HepG2 (cell line): ENCODE measurements around the gene WNT1. TPM values are rescaled to one million over a fixed set of nuclear protein-coding genes. Genes with fewer than 3 reads are reported as not detected.

Experiments used
- BCL6 ChIP-seq: IDR thresholded peaks from 2 replicates; pipeline ENCODE4 v1.6.1; 2016; ENCODE audit warnings: missing genetic modification reagents, missing compliant biosample characterization
- ESRRA ChIP-seq: sonication (generic); formaldehyde crosslinking; IDR thresholded peaks from 2 replicates; pipeline ENCODE4 v1.5.1; 2020; ENCODE audit warnings: mild to moderate bottlenecking, low read depth, missing genetic modification reagents
- ETV5 ChIP-seq: IDR thresholded peaks from 2 replicates; pipeline ENCODE4 v1.6.1; 2018; ENCODE audit warnings: missing biosample characterization, missing genetic modification reagents, inconsistent platforms, borderline replicate concordance
- GABPB1 ChIP-seq: IDR thresholded peaks from 2 replicates; pipeline ENCODE4 v1.6.1; 2016; ENCODE audit warnings: mild to moderate bottlenecking, missing genetic modification reagents, moderate library complexity, missing compliant biosample characterization
- LCORL ChIP-seq, 2 experiments: fragments of 450-650 bp in 1 of 2; sonication (generic) in 1 of 2; formaldehyde crosslinking in 1 of 2; IDR thresholded peaks; 2 replicates each; pipeline versions ENCODE4 v1.5.0 to v1.6.1; 2017 to 2020; ENCODE audit warnings: antibody characterized with exemption in 1 of 2, missing genetic modification reagents in 1 of 2
- MTF2 ChIP-seq: sonication (generic); formaldehyde crosslinking; IDR thresholded peaks from 2 replicates; pipeline ENCODE4 v1.5.0; 2020; ENCODE audit warnings: missing genetic modification reagents, borderline replicate concordance
- MXD4 ChIP-seq: IDR thresholded peaks from 2 replicates; pipeline ENCODE4 v1.6.1; 2016; ENCODE audit warnings: mild to moderate bottlenecking, missing biosample characterization, missing genetic modification reagents
- RBAK ChIP-seq: sonication (generic); formaldehyde crosslinking; IDR thresholded peaks from 2 replicates; pipeline ENCODE4 v1.5.1; 2020; ENCODE audit warnings: mild to moderate bottlenecking, missing genetic modification reagents
- TCF12 ChIP-seq, 2 experiments: fragments of 450-650 bp in 1 of 2; sonication (generic) in 1 of 2; formaldehyde crosslinking in 1 of 2; IDR thresholded peaks; 2 replicates each; pipeline versions ENCODE4 v1.6.1 to v1.8.0; 2017 to 2022; ENCODE audit warnings: antibody characterized with exemption in 1 of 2, mild to moderate bottlenecking in 1 of 2, missing genetic modification reagents in 1 of 2, moderate library complexity in 1 of 2
- USF2 ChIP-seq, 2 experiments: sonication (generic) in 1 of 2; formaldehyde crosslinking in 1 of 2; IDR thresholded peaks; 2 replicates each; pipeline versions ENCODE4 v1.5.1 to v1.6.1; 2011 to 2020; ENCODE audit warnings: borderline replicate concordance in 1 of 2, low read depth in 1 of 2, low read length in 1 of 2, mild to moderate bottlenecking in 1 of 2, missing genetic modification reagents in 1 of 2, moderate library complexity in 1 of 2
- ZFP1 ChIP-seq: IDR thresholded peaks from 2 replicates; pipeline ENCODE4 v1.6.1; 2016
- ZMAT3 ChIP-seq: sonication (generic); formaldehyde crosslinking; conservative IDR thresholded peaks from 2 replicates; pipeline ENCODE4 v1.7.0; 2021; ENCODE audit warnings: missing genetic modification reagents
- ZNF232 ChIP-seq: sonication (generic); formaldehyde crosslinking; IDR thresholded peaks from 2 replicates; pipeline ENCODE4 v1.4.0; 2020; ENCODE audit warnings: missing genetic modification reagents, borderline replicate concordance
- polyA plus RNA-seq, 8 experiments: library from polyadenylated mRNA; depleted of rRNA in 3 of 8; stranded (reverse) in 7 of 8; unstranded in 1 of 8; fragments of >200 nt; fragmentation: Illumina TruSeq in 4 of 8; extraction: Trizol in 4 of 8; gene quantifications; 2 replicates each; pipeline versions ENCODE4 v1.2.1 to v1.2.3, GENCODE V29; 2011 to 2016; ENCODE audit warnings: low read depth in 4 of 8, missing spikeins in 1 of 8, mixed read lengths in 1 of 8; ENCODE audit not compliant: insufficient read depth in 1 of 8
- total RNA-seq, 5 experiments: library from RNA; depleted of rRNA; stranded (reverse); fragments of >200 nt; fragmentation: Illumina TruSeq; extraction: Trizol; gene quantifications; 2 replicates each; pipeline ENCODE4 v1.2.3, GENCODE V29; 2016; ENCODE audit warnings: low read depth in 1 of 5

WNT1 gene
- total and polyA plus RNA-seq, 2 of the 13 experiments (the other 11 are each of a cell fraction or from before 2014, with no cell fraction given): not detected

GRCh38 chr12:48979602-48980388 is 1.7 kb downstream of the WNT1 start (continued):
- no peak for TF ChIP-seq ZMAT3 (CRISPR knock-in tag)
- no peak for TF ChIP-seq TCF12 (IDR thresholded peaks at IDR 0.05)
- no peak for TF ChIP-seq TCF12 (CRISPR knock-in tag; IDR thresholded peaks at IDR 0.05)
- TF ChIP-seq MXD4 (CRISPR knock-in tag): no peak
- TF ChIP-seq GABPB1 (CRISPR knock-in tag): peak; percentile 24; the same call in 1 of the 2 replicates
- TF ChIP-seq ESRRA: no peak
- 0 out of 2 replicates have a peak, but pooled peaks have one; percentile 17 for TF ChIP-seq ETV5 (CRISPR knock-in tag)
- no peak for TF ChIP-seq USF2 (IDR thresholded peaks at IDR 0.05; ENCODE audit: low read depth, low read length)
- no peak for TF ChIP-seq USF2 (CRISPR knock-in tag; IDR thresholded peaks at IDR 0.05; ENCODE audit: borderline replicate concordance)
- no peak for TF ChIP-seq MTF2 (CRISPR knock-in tag)
- TF ChIP-seq RBAK (CRISPR knock-in tag): no peak
- no peak for TF ChIP-seq ZFP1 (CRISPR knock-in tag)
- TF ChIP-seq ZNF232: no peak
- TF ChIP-seq BCL6 (CRISPR knock-in tag): 0 out of 2 replicates have a peak, but pooled peaks have one; percentile 7
- no peak for TF ChIP-seq LCORL (IDR thresholded peaks at IDR 0.05)
- 0 out of 2 replicates have a peak, but pooled peaks have one; percentile 9 for TF ChIP-seq LCORL (CRISPR knock-in tag; IDR thresholded peaks at IDR 0.05)
